Glutamatergic neuron (in vitro differentiated cells): ENCODE measurements around the gene IRF2. TPM values are rescaled to one million over a fixed set of nuclear protein-coding genes. Genes with fewer than 3 reads are reported as not detected.

Source experiments
- DNase-seq: peaks from one replicate; pipeline ENCODE4 v3.0.0; 2022
- H3K27ac Mint-ChIP-seq: one replicate; pipeline ENCODE4 v1.8.0; 2020; ENCODE audit warnings: mild to moderate bottlenecking, mixed read lengths, inconsistent platforms; ENCODE audit not compliant: unreplicated experiment
- H3K27me3 Mint-ChIP-seq: one replicate; pipeline ENCODE4 v1.8.0; 2020; ENCODE audit warnings: mild to moderate bottlenecking, moderate library complexity, mixed read lengths, inconsistent platforms; ENCODE audit not compliant: unreplicated experiment
- H3K36me3 Mint-ChIP-seq: one replicate; pipeline ENCODE4 v1.8.0; 2020; ENCODE audit warnings: mild to moderate bottlenecking, mixed read lengths, inconsistent platforms; ENCODE audit not compliant: unreplicated experiment
- H3K4me1 Mint-ChIP-seq: one replicate; pipeline ENCODE4 v1.8.0; 2020; ENCODE audit warnings: mild to moderate bottlenecking, low read depth, mixed read lengths, inconsistent platforms; ENCODE audit not compliant: unreplicated experiment
- H3K4me3 Mint-ChIP-seq: one replicate; pipeline ENCODE4 v1.8.0; 2020; ENCODE audit warnings: mild to moderate bottlenecking, mixed read lengths, inconsistent platforms; ENCODE audit not compliant: unreplicated experiment
- H3K9me3 Mint-ChIP-seq: one replicate; pipeline ENCODE4 v1.8.0; 2020; ENCODE audit warnings: mild to moderate bottlenecking, moderate library complexity, mixed read lengths, inconsistent platforms; ENCODE audit not compliant: unreplicated experiment
- total RNA-seq: library from RNA; stranded (reverse); fragmentation: NEBNext Ultra II Directional; extraction: Animal tissue kit (Norgen Biotek cat#: 25700); gene quantifications from one replicate; pipeline ENCODE4 v1.2.1, GENCODE V29; 2021; ENCODE audit not compliant: unreplicated experiment
- TF ChIP-seq, protein P1 (sequence below): fragments of 200-600 bp; sonication (generic); IDR thresholded peaks from one replicate; pipeline ENCODE4 v1.5.0; 2021; ENCODE audit not compliant: partially characterized antibody, unreplicated experiment

IRF2 gene
- total RNA-seq, 1 donor from 2014 or later: 7.4 TPM

DNA sequence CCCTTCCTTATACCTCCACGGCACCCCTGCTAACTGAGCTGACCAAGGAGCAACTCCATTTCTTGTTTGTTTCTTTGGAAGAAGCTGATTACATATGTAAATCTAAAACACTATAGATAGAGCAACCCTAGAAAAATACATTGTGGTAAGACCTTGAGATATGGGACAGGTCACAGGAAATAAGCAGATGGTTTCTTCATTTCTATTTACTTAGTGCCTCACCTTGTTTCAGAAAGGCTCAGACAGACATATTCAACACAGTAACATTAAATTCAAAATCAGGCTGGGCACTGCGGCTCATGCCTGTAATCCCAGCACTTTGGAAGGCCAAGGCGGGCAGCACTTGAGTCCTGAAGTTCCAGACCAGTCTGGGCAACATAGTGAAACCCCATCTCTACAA is 47.3 kb downstream of the IRF2 start:
- peaks cover 7% of the 10 kb centered on the region for H3K9me3 Mint-ChIP-seq
- H3K36me3 Mint-ChIP-seq: peaks cover 5% of the 10 kb centered on the region
- no peak overlapping the region for H3K4me3 Mint-ChIP-seq
- no peak for DNase-seq
- H3K27me3 Mint-ChIP-seq: peaks cover 7% of the 10 kb centered on the region
- H3K4me1 Mint-ChIP-seq: peaks cover 18% of the 10 kb centered on the region
- TF ChIP-seq, protein P1, sequence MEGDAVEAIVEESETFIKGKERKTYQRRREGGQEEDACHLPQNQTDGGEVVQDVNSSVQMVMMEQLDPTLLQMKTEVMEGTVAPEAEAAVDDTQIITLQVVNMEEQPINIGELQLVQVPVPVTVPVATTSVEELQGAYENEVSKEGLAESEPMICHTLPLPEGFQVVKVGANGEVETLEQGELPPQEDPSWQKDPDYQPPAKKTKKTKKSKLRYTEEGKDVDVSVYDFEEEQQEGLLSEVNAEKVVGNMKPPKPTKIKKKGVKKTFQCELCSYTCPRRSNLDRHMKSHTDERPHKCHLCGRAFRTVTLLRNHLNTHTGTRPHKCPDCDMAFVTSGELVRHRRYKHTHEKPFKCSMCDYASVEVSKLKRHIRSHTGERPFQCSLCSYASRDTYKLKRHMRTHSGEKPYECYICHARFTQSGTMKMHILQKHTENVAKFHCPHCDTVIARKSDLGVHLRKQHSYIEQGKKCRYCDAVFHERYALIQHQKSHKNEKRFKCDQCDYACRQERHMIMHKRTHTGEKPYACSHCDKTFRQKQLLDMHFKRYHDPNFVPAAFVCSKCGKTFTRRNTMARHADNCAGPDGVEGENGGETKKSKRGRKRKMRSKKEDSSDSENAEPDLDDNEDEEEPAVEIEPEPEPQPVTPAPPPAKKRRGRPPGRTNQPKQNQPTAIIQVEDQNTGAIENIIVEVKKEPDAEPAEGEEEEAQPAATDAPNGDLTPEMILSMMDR: no peak
- no peak overlapping the region for H3K27ac Mint-ChIP-seq

DNA sequence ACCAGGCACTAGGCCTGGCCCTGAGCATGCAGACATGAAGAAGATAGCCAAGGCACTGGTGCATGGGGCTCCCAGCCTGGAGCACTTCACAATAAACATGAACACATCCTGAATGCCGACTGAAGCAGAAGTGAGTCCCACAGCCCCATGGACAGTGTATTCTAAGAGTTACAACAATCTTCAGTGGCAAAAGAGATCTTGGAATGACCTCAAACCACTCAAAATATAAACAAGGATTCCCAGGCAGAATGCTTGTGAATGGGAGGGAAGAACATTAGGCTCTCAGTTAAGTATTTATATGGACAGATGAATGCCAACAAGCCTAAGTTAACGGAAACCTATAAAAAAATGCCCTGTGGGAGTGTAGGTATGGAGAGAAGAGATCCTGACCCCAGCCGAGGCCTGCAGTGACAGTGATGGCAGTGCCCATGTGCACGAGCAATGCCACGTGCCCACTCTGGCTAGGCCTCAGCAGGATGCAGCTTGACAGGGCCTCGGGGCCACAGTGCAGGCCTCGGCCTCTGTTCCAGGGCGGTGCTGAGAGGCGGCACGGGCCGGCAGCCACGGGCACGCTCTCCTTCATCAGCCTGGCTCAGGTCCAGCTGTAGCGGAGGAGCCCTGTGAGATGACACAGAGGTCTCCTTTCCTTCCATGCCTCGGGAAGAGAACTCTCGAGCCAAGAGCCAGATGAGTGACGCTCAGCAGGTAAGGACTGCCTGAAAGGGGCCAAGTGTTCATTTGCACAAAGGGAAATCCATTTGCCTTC is 49.2 kb downstream of the IRF2 start:
- TF ChIP-seq, protein P1: no peak
- H3K36me3 Mint-ChIP-seq: peaks cover 5% of the 10 kb centered on the region

DNA sequence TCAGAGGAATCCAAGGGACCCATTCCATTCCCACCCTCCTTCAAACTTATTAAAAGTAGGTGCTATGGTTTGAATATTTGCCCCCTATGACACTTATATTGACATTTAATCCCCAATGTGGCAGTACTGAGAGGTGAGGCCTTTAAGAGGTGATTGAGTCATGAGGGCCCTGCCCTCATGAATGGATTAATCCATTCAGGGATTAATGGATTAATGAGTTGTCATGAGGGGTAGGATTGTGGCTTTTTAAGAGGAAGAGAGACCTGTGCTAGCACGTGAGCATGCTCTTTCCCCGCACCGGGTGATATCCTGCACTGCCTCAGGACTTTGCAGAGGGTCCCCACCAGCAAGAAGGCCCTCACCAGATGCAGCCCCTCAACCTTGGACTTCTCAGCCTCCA is 50.1 kb downstream of the IRF2 start:
- no peak for DNase-seq
- H3K9me3 Mint-ChIP-seq: no peaks in the 10 kb centered on the region
- no peak overlapping the region for H3K27ac Mint-ChIP-seq
- peaks cover 3% of the 10 kb centered on the region for H3K27me3 Mint-ChIP-seq
- peaks cover 5% of the 10 kb centered on the region for H3K36me3 Mint-ChIP-seq
- no peak overlapping the region for H3K4me3 Mint-ChIP-seq
- H3K4me1 Mint-ChIP-seq: no peaks in the 10 kb centered on the region
- TF ChIP-seq, protein P1: no peak

More for the DNA sequence above, 49.2 kb downstream of the IRF2 start:
- Mint-ChIP-seq H3K9me3 (peaks cover 2% of the 10 kb centered on the region), H3K4me1 (peaks cover 3% of the 10 kb centered on the region), H3K4me3 (no peak overlapping the region), H3K27ac (no peak overlapping the region), H3K27me3 (peaks cover 5% of the 10 kb centered on the region)
- no peak for DNase-seq

DNA sequence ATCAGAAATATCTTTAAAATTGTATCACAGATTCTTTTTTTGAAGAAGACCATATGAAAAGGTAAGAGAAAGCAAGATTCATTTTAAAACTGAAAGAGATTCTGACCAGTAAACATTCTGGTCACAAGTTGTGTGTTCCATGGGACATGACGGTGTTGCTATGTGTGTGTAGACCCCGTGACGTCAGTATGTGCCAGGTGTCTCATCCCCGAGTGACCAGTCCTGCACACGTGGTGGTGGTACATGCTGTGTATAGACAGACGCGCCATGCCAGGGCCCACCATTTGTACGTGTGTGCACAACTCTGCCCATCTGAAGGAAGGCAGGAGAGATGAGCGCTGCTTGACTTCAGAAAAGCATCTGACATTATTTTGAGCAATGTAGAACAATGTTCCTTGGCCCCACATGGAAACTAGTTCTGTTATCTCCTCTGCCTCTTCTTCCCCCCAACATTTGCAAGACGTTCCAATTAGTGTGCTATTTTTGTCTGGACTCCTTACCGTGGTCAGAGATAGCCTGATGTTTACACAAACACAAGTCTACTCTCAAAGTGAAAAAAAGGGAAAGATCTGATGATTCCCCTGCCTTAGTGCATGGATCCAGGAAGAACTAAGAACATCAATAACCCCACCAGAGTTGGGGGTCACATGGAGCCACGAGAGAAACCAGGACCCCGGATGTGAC is 51.2 kb downstream of the IRF2 start:
- TF ChIP-seq, protein P1: no peak
- Mint-ChIP-seq H3K4me1 (no peaks in the 10 kb centered on the region), H3K27ac (no peak overlapping the region), H3K27me3 (peaks cover 3% of the 10 kb centered on the region), H3K36me3 (peaks cover 5% of the 10 kb centered on the region), H3K9me3 (no peaks in the 10 kb centered on the region), H3K4me3 (no peak overlapping the region)
- no peak for DNase-seq

DNA sequence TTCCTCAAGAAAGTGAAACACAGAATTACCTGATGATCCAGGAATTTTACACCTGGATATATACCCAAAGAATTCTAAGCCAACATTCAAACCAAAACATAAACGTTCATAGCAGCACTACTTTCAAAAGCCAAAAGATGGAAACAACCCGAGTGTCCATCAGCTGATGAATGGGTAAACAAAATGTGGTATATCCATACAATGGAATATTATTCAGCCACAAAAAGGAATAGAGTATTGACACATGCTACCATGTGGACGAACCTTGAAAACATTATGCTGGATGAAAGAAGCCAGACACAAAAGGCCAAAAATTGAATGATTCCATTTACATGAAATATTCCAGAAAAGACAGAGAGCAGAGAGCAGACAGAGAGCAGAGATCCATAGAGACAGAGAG is 52.0 kb downstream of the IRF2 start:
- H3K27me3 Mint-ChIP-seq: peaks cover 3% of the 10 kb centered on the region
- no peak overlapping the region for H3K27ac Mint-ChIP-seq
- H3K4me1 Mint-ChIP-seq: no peaks in the 10 kb centered on the region
- DNase-seq: no peak
- H3K9me3 Mint-ChIP-seq: no peaks in the 10 kb centered on the region
- no peak overlapping the region for H3K4me3 Mint-ChIP-seq
- TF ChIP-seq, protein P1: no peak
- peaks cover 5% of the 10 kb centered on the region for H3K36me3 Mint-ChIP-seq
